Duodenal mucosa (tissue), 2 donors: ENCODE data around the gene CMTM8.

Experiments used
- H3K27ac ChIP-seq: one replicate; pipeline ENCODE4 v1.7.0; 2013; ENCODE audit warnings: low read depth, low read length
- H3K27me3 ChIP-seq, 2 donors: one replicate each; pipeline ENCODE4 v1.7.0; 2013; ENCODE audit warnings: low read length in 2 of 2, control low read depth in 1 of 2; ENCODE audit not compliant: insufficient read depth in 2 of 2, control insufficient read depth in 1 of 2
- H3K36me3 ChIP-seq, 2 donors: one replicate each; pipeline ENCODE4 v1.7.0; 2013; ENCODE audit warnings: low read length in 2 of 2, control low read depth in 1 of 2; ENCODE audit not compliant: insufficient read depth in 2 of 2, control insufficient read depth in 1 of 2
- H3K4me1 ChIP-seq, 2 donors: one replicate each; pipeline ENCODE4 v1.7.0; 2013; ENCODE audit warnings: low read length in 2 of 2, control low read depth in 1 of 2; ENCODE audit not compliant: insufficient read depth in 2 of 2, control insufficient read depth in 1 of 2
- H3K4me3 ChIP-seq, 2 donors: one replicate each; pipeline ENCODE4 v1.7.0; 2013; ENCODE audit warnings: low read length in 2 of 2, low read depth in 1 of 2
- H3K9ac ChIP-seq, 2 donors: one replicate each; pipeline ENCODE4 v1.7.0; 2013; ENCODE audit warnings: low read length in 2 of 2, low read depth in 1 of 2
- H3K9me3 ChIP-seq, 2 donors: one replicate each; pipeline ENCODE4 v1.7.0; 2013; ENCODE audit warnings: low read length in 2 of 2, control low read depth in 1 of 2; ENCODE audit not compliant: control insufficient read depth in 1 of 2

Gene CMTM8

DNA sequence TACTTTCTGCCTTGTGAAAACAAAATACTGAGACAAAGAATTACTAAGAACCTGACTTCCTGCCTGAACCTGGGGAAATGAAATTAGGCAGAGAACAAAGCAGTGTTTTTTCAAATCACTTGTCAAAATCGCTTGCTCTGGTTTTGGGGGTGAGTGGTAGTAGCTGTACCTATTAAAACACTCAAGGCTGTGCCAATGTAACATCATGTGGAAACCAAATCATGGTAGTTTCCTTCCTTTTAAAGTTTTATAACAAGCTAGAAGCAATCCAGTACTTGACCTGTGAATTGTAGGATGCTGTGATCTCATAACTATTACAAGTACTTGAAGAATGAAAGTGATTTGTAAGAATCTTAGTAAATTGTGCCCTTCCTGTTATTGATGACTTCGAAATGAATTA lies 6.7 kb downstream of the CMTM8 start:
- no peak overlapping the region for H3K9ac ChIP-seq
- H3K27me3 ChIP-seq: no peaks in the 10 kb centered on the region
- H3K27ac ChIP-seq: no peak overlapping the region
- H3K36me3 ChIP-seq: no peaks in the 10 kb centered on the region
- no peaks in the 10 kb centered on the region for H3K9me3 ChIP-seq
- no peak overlapping the region for H3K4me3 ChIP-seq
- peaks cover 0 to 4% of the 10 kb centered on the region in 2 donors for H3K4me1 ChIP-seq

GRCh38 chr3:32246079-32246675 lies 7.7 kb downstream of the CMTM8 start:
- Histone ChIP-seq H3K4me3 (no peak overlapping the region), H3K9me3 (no peaks in the 10 kb centered on the region), H3K36me3 (no peaks in the 10 kb centered on the region), H3K4me1 (no peaks in the 10 kb centered on the region), H3K27me3 (no peaks in the 10 kb centered on the region), H3K27ac (no peak overlapping the region), H3K9ac (no peak overlapping the region)

DNA sequence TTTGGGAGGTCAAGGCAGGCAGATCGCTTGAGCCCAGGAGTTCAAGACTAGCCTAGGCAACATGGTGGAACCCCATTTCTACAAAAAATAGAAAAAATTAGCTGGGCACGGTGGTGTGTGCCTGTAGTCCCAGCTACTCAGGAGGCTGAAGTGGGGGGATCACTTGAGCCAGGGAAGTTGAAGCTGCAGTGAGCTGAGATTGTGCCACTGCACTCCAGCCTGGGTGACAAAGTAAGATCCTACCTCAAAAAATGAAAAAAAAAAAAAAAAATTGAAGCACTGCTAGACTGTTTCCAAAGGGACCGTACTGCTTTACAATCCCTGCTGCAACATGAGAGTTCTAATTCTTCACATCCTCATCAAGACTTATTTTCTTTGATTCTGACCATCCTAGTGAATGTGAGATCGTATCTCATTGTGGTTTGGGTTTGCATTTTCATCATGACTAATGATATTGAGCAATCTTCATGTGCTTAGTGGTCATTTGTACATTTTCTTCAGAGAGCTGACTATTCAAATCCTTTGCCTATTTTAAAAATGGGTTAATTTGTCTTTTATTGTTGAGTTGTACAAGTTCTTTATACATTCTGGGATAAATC lies 10.8 kb downstream of the CMTM8 start:
- Histone ChIP-seq H3K4me1 (no peaks in the 10 kb centered on the region), H3K9me3 (no peaks in the 10 kb centered on the region), H3K4me3 (no peak overlapping the region), H3K9ac (no peak overlapping the region), H3K36me3 (no peaks in the 10 kb centered on the region), H3K27ac (no peak overlapping the region), H3K27me3 (no peaks in the 10 kb centered on the region)

- H3K27ac ChIP-seq: no peak overlapping the region
- no peaks in the 10 kb centered on the region for H3K27me3 ChIP-seq
- H3K4me3 ChIP-seq: no peak overlapping the region
- no peaks in the 10 kb centered on the region for H3K9me3 ChIP-seq
- H3K36me3 ChIP-seq: no peaks in the 10 kb centered on the region
- H3K4me1 ChIP-seq: no peaks in the 10 kb centered on the region
- no peak overlapping the region for H3K9ac ChIP-seq
Observed at GRCh38 chr3:32254268-32254667, 15.8 kb downstream of the CMTM8 start.

- no peak overlapping the region for H3K9ac ChIP-seq
- H3K4me3 ChIP-seq: no peak overlapping the region
- H3K27me3 ChIP-seq: no peaks in the 10 kb centered on the region
- H3K9me3 ChIP-seq: no peaks in the 10 kb centered on the region
- no peak overlapping the region for H3K27ac ChIP-seq
- no peaks in the 10 kb centered on the region for H3K4me1 ChIP-seq
- H3K36me3 ChIP-seq: no peaks in the 10 kb centered on the region
Observed at GRCh38 chr3:32255345-32255744, 16.9 kb downstream of the CMTM8 start.

- Histone ChIP-seq H3K9ac (no peak overlapping the region), H3K36me3 (no peaks in the 10 kb centered on the region), H3K4me3 (no peak overlapping the region), H3K27me3 (no peaks in the 10 kb centered on the region), H3K27ac (no peak overlapping the region), H3K4me1 (no peaks in the 10 kb centered on the region), H3K9me3 (no peaks in the 10 kb centered on the region)
Observed at GRCh38 chr3:32256206-32256605, 17.7 kb downstream of the CMTM8 start.

GRCh38 chr3:32257042-32257441 lies 18.6 kb downstream of the CMTM8 start:
- no peak overlapping the region for H3K9ac ChIP-seq
- no peak overlapping the region for H3K4me3 ChIP-seq
- H3K27ac ChIP-seq: no peak overlapping the region
- H3K9me3 ChIP-seq: no peaks in the 10 kb centered on the region
- peaks cover 0 to 2% of the 10 kb centered on the region in 2 donors for H3K36me3 ChIP-seq
- no peaks in the 10 kb centered on the region for H3K27me3 ChIP-seq
- no peaks in the 10 kb centered on the region for H3K4me1 ChIP-seq

- H3K27ac ChIP-seq: no peak overlapping the region
Observed at GRCh38 chr3:32257641-32258438, 19.4 kb downstream of the CMTM8 start.

GRCh38 chr3:32258869-32259268 lies 20.4 kb downstream of the CMTM8 start:
- no peak overlapping the region for H3K27ac ChIP-seq
- H3K9me3 ChIP-seq: no peaks in the 10 kb centered on the region
- H3K9ac ChIP-seq: no peak overlapping the region
- H3K27me3 ChIP-seq: no peaks in the 10 kb centered on the region
- H3K36me3 ChIP-seq: peaks cover 0 to 6% of the 10 kb centered on the region in 2 donors
- H3K4me3 ChIP-seq: no peak overlapping the region
- no peaks in the 10 kb centered on the region for H3K4me1 ChIP-seq

More at GRCh38 chr3:32257641-32258438, 19.4 kb downstream of the CMTM8 start:
- H3K36me3 ChIP-seq: peaks cover 0 to 6% of the 10 kb centered on the region in 2 donors
- no peak overlapping the region for H3K4me3 ChIP-seq
- H3K27me3 ChIP-seq: no peaks in the 10 kb centered on the region
- H3K9ac ChIP-seq: no peak overlapping the region
- H3K9me3 ChIP-seq: no peaks in the 10 kb centered on the region
- no peaks in the 10 kb centered on the region for H3K4me1 ChIP-seq

GRCh38 chr3:32261545-32261944 lies 23.1 kb downstream of the CMTM8 start:
- no peaks in the 10 kb centered on the region for H3K9me3 ChIP-seq
- H3K27ac ChIP-seq: no peak overlapping the region
- peaks cover 0 to 6% of the 10 kb centered on the region in 2 donors for H3K36me3 ChIP-seq
- no peak overlapping the region for H3K9ac ChIP-seq
- H3K4me1 ChIP-seq: no peaks in the 10 kb centered on the region
- no peak overlapping the region for H3K4me3 ChIP-seq
- H3K27me3 ChIP-seq: no peaks in the 10 kb centered on the region
